Endothelial cell of umbilical vein (primary cell): Measurements from ENCODE around the gene OR10A2.

Experiments
- CTCF ChIP-seq, 2 donors: IDR thresholded peaks; 1 replicate in 1 of 2; 2 replicates in 1 of 2; pipeline ENCODE4 v1.5.1; 2011; ENCODE audit warnings: low read length in 2 of 2, mild to moderate bottlenecking in 2 of 2, moderate library complexity in 2 of 2, control low read depth in 1 of 2, inconsistent platforms in 1 of 2, low read depth in 1 of 2; ENCODE audit not compliant: insufficient read depth in 1 of 2; ENCODE audit errors: extremely low read depth in 1 of 2
- EZH2 ChIP-seq: IDR thresholded peaks from 2 replicates; pipeline ENCODE4 v1.6.1; 2012; ENCODE audit warnings: borderline replicate concordance, low read depth, mild to moderate bottlenecking, moderate library complexity, low read length, inconsistent platforms; ENCODE audit not compliant: severe bottlenecking
- FOS ChIP-seq: IDR thresholded peaks from 2 replicates; pipeline ENCODE4 v1.6.1; 2011; ENCODE audit warnings: mild to moderate bottlenecking, low read length, moderate library complexity, borderline replicate concordance; ENCODE audit not compliant: insufficient read depth
- POLR2A ChIP-seq: IDR thresholded peaks from 2 replicates; pipeline ENCODE4 v1.6.1; 2012; ENCODE audit warnings: low read depth, mild to moderate bottlenecking, control low read depth, low read length

- TF ChIP-seq CTCF (IDR thresholded peaks at IDR 0.05; ENCODE audit: extremely low read depth in 1 of 2, insufficient read depth in 1 of 2, low read depth in 1 of 2, low read length in 2 of 2) (no peak), POLR2A (no peak), FOS (no peak), EZH2 (no peak)
Observed at GRCh38 chr11:6889835-6890234, 27.0 kb downstream of the OR10A2 start.
